WTC11 (cell line): ENCODE results near the gene NLRP13.
"Not testable (repeated sequence)": the region's sequence is repeated elsewhere in the genome, so short reads cannot be mapped to it uniquely, and the experiment has no call there.

Experiments
- NR3C1 ChIP-seq: sonication (generic); formaldehyde crosslinking; conservative IDR thresholded peaks from 2 replicates; pipeline ENCODE4 v1.8.1; 2023; ENCODE audit warnings: low read depth, mild to moderate bottlenecking, missing genetic modification reagents
- SMAD3 ChIP-seq: sonication (generic); formaldehyde crosslinking; IDR thresholded peaks from 2 replicates; pipeline ENCODE4 v1.8.0; 2022; ENCODE audit warnings: missing genetic modification reagents, mild to moderate bottlenecking, borderline replicate concordance
- TF ChIP-seq, protein P1 (sequence below): fragments of 200-600 bp; IDR thresholded peaks from 2 replicates; pipeline ENCODE4 v1.8.0; 2022; ENCODE audit warnings: antibody characterized with exemption
- TF ChIP-seq, protein P2 (sequence below): sonication (generic); formaldehyde crosslinking; IDR thresholded peaks from 2 replicates; pipeline ENCODE4 v1.8.1; 2023; ENCODE audit warnings: mild to moderate bottlenecking, missing genetic modification reagents, moderate library complexity
- TF ChIP-seq, protein P3 (sequence below): sonication (generic); formaldehyde crosslinking; IDR thresholded peaks from 2 replicates; pipeline ENCODE4 v1.8.1; 2023; ENCODE audit warnings: mild to moderate bottlenecking, moderate library complexity, missing genetic modification reagents
- TF ChIP-seq, protein P4 (sequence below): sonication (generic); formaldehyde crosslinking; IDR thresholded peaks from 2 replicates; pipeline ENCODE4 v1.8.0; 2022; ENCODE audit warnings: missing genetic modification reagents

DNA sequence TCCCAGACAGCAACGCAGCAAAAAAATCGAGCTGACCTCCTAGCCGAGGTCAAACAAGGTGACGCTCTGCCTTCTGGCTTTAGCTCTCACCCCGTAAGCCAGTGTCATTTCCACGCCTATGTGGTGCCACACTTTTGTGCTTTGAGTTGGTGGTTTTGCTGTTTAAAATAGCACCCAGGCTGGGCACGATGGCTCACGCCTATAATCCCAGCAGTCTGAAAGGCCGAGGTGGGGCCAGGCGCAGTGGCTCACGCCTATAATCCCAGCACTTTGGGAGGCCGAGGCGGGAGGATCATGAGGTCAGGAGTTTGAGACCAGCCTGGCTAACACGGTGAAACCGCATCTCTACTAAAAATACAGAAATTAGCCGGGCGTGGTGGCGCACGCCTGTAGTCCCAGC lies 18.4 kb upstream of the NLRP13 start:
- TF ChIP-seq, protein P1, sequence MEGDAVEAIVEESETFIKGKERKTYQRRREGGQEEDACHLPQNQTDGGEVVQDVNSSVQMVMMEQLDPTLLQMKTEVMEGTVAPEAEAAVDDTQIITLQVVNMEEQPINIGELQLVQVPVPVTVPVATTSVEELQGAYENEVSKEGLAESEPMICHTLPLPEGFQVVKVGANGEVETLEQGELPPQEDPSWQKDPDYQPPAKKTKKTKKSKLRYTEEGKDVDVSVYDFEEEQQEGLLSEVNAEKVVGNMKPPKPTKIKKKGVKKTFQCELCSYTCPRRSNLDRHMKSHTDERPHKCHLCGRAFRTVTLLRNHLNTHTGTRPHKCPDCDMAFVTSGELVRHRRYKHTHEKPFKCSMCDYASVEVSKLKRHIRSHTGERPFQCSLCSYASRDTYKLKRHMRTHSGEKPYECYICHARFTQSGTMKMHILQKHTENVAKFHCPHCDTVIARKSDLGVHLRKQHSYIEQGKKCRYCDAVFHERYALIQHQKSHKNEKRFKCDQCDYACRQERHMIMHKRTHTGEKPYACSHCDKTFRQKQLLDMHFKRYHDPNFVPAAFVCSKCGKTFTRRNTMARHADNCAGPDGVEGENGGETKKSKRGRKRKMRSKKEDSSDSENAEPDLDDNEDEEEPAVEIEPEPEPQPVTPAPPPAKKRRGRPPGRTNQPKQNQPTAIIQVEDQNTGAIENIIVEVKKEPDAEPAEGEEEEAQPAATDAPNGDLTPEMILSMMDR: not testable (repeated sequence)
- TF ChIP-seq, protein P2, sequence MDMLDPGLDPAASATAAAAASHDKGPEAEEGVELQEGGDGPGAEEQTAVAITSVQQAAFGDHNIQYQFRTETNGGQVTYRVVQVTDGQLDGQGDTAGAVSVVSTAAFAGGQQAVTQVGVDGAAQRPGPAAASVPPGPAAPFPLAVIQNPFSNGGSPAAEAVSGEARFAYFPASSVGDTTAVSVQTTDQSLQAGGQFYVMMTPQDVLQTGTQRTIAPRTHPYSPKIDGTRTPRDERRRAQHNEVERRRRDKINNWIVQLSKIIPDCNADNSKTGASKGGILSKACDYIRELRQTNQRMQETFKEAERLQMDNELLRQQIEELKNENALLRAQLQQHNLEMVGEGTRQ: not testable (repeated sequence)
- TF ChIP-seq, protein P3, sequence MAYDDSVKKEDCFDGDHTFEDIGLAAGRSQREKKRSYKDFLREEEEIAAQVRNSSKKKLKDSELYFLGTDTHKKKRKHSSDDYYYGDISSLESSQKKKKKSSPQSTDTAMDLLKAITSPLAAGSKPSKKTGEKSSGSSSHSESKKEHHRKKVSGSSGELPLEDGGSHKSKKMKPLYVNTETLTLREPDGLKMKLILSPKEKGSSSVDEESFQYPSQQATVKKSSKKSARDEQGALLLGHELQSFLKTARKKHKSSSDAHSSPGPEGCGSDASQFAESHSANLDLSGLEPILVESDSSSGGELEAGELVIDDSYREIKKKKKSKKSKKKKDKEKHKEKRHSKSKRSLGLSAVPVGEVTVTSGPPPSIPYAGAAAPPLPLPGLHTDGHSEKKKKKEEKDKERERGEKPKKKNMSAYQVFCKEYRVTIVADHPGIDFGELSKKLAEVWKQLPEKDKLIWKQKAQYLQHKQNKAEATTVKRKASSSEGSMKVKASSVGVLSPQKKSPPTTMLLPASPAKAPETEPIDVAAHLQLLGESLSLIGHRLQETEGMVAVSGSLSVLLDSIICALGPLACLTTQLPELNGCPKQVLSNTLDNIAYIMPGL (CRISPR knock-in tag): not testable (repeated sequence)
- not testable (repeated sequence) for TF ChIP-seq SMAD3, NR3C1 (CRISPR knock-in tag)
- TF ChIP-seq, protein P4, sequence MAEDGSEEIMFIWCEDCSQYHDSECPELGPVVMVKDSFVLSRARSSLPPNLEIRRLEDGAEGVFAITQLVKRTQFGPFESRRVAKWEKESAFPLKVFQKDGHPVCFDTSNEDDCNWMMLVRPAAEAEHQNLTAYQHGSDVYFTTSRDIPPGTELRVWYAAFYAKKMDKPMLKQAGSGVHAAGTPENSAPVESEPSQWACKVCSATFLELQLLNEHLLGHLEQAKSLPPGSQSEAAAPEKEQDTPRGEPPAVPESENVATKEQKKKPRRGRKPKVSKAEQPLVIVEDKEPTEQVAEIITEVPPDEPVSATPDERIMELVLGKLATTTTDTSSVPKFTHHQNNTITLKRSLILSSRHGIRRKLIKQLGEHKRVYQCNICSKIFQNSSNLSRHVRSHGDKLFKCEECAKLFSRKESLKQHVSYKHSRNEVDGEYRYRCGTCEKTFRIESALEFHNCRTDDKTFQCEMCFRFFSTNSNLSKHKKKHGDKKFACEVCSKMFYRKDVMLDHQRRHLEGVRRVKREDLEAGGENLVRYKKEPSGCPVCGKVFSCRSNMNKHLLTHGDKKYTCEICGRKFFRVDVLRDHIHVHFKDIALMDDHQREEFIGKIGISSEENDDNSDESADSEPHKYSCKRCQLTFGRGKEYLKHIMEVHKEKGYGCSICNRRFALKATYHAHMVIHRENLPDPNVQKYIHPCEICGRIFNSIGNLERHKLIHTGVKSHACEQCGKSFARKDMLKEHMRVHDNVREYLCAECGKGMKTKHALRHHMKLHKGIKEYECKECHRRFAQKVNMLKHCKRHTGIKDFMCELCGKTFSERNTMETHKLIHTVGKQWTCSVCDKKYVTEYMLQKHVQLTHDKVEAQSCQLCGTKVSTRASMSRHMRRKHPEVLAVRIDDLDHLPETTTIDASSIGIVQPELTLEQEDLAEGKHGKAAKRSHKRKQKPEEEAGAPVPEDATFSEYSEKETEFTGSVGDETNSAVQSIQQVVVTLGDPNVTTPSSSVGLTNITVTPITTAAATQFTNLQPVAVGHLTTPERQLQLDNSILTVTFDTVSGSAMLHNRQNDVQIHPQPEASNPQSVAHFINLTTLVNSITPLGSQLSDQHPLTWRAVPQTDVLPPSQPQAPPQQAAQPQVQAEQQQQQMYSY (CRISPR knock-in tag): not testable (repeated sequence)
